SK-N-SH treated with all-trans-retinoic acid at 6 μM for 48 hours (cell line): ENCODE measurements around the gene SULT1B1.

ENCODE experiments used
- BACH2 ChIP-seq: fragments of 250-450 bp; sonication (Bioruptor Pico); IDR thresholded peaks from 2 replicates; pipeline ENCODE4 v1.9.0; 2021; ENCODE audit warnings: mild to moderate bottlenecking, borderline replicate concordance
- CSRNP3 ChIP-seq: fragments of 250-450 bp; sonication (Bioruptor Pico); IDR thresholded peaks from 2 replicates; pipeline ENCODE4 v1.5.1; 2021; ENCODE audit warnings: mild to moderate bottlenecking, moderate library complexity
- PATZ1 ChIP-seq: fragments of 250-450 bp; sonication (Bioruptor Pico); IDR thresholded peaks from 2 replicates; pipeline ENCODE4 v1.8.0; 2020; ENCODE audit warnings: mild to moderate bottlenecking, moderate library complexity, borderline replicate concordance
- ZNF565 ChIP-seq: fragments of 450-650 bp; formaldehyde crosslinking; conservative IDR thresholded peaks from 2 replicates; pipeline ENCODE4 v1.5.0; 2020; ENCODE audit warnings: low read depth, mild to moderate bottlenecking, moderate library complexity

GRCh38 chr4:69799337-69799736 lies 38.9 kb upstream of the SULT1B1 start:
- TF ChIP-seq PATZ1 (CRISPR knock-in tag) (no peak), BACH2 (CRISPR knock-in tag) (no peak), CSRNP3 (CRISPR knock-in tag) (no peak), ZNF565 (CRISPR knock-in tag) (no peak)
